Osteocyte (in vitro differentiated cells): ENCODE measurements around the gene TUNAR. TPM values are rescaled to one million over a fixed set of nuclear protein-coding genes. Genes with fewer than 3 reads are reported as not detected.
"Not testable (repeated sequence)": the region's sequence is repeated elsewhere in the genome, so short reads cannot be mapped to it uniquely, and the experiment has no call there.

Experiments
- DNase-seq: peaks from one replicate; pipeline ENCODE4 v3.0.0; 2021; ENCODE audit warnings: mixed read lengths; ENCODE audit not compliant: unreplicated experiment; ENCODE audit errors: extremely low spot score
- H3K27ac Mint-ChIP-seq: one replicate; pipeline ENCODE4 v1.8.0; 2021; ENCODE audit warnings: mild to moderate bottlenecking, mixed read lengths; ENCODE audit not compliant: unreplicated experiment
- H3K27me3 Mint-ChIP-seq: one replicate; pipeline ENCODE4 v1.8.0; 2021; ENCODE audit warnings: mixed read lengths; ENCODE audit not compliant: unreplicated experiment
- H3K36me3 Mint-ChIP-seq: one replicate; pipeline ENCODE4 v1.8.0; 2021; ENCODE audit warnings: mixed read lengths; ENCODE audit not compliant: unreplicated experiment
- H3K4me1 Mint-ChIP-seq: one replicate; pipeline ENCODE4 v1.8.0; 2021; ENCODE audit warnings: mixed read lengths; ENCODE audit not compliant: unreplicated experiment
- H3K4me3 Mint-ChIP-seq: one replicate; pipeline ENCODE4 v1.8.0; 2021; ENCODE audit warnings: mild to moderate bottlenecking, moderate library complexity, mixed read lengths; ENCODE audit not compliant: unreplicated experiment
- H3K9me3 Mint-ChIP-seq: one replicate; pipeline ENCODE4 v1.8.0; 2021; ENCODE audit warnings: mixed read lengths; ENCODE audit not compliant: unreplicated experiment
- CTCF ChIP-seq: fragments of 200-600 bp; sonication (generic); IDR thresholded peaks from 2 replicates; pipeline ENCODE4 v1.5.0; 2021; ENCODE audit warnings: antibody characterized with exemption, mild to moderate bottlenecking, moderate library complexity
- total RNA-seq: library from RNA; stranded (reverse); gene quantifications from 2 replicates; pipeline ENCODE4 v1.2.1, GENCODE V29; 2021

Gene TUNAR
- total RNA-seq, 1 donor from 2014 or later: 0.27 TPM

DNA sequence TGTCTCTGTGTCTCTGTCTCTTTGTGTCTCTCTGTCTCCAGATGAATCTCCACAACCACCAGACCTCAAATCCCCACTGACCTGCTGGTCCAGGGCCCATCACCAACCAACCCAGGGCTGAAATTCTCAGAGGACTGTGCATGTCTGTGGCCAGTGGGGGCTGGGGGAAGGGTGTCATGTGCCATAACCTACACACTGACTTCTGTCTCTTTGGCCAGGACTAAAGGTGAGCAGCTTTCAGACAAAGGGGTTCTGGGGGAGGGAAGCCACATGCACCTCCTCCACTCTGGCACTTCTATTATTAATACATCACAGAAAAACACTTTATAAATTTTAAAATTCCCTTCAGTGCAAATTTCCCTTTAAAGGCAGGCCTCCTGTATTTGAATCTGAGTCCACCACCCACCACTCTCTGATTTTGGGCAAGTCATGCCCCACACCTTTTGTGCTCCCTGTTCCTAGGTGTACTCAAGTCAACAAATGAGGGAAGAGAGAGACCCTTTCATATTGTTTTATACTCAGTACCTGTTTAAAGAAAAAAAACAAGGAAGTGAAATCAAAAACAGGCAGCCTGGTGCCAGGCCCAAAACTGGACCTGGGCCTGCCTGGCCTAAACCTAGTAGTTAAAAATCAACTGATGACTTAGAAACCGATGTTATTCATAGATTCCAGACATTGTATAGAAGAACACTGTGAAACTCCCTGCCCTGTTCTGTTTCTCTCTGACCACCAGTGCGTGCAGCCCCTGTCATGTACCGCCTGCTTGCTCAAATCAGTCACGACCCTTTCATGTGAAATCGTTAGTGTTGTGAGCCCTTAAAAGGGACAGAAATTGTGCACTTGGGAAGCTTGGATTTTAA is 80.2 kb downstream of the TUNAR start:
- TF ChIP-seq CTCF: no peak
- H3K36me3 Mint-ChIP-seq: no peaks in the 10 kb centered on the region
- H3K27me3 Mint-ChIP-seq: no peaks in the 10 kb centered on the region
- no peaks in the 10 kb centered on the region for H3K4me1 Mint-ChIP-seq
- H3K9me3 Mint-ChIP-seq: no peaks in the 10 kb centered on the region
- H3K27ac Mint-ChIP-seq: no peak overlapping the region
- no peak for DNase-seq
- H3K4me3 Mint-ChIP-seq: no peak overlapping the region

- no peaks in the 10 kb centered on the region for H3K9me3 Mint-ChIP-seq
- no peak overlapping the region for H3K4me3 Mint-ChIP-seq
- H3K27ac Mint-ChIP-seq: no peak overlapping the region
- no peak for TF ChIP-seq CTCF
- H3K36me3 Mint-ChIP-seq: no peaks in the 10 kb centered on the region
- no peaks in the 10 kb centered on the region for H3K4me1 Mint-ChIP-seq
- no peak for DNase-seq
- no peaks in the 10 kb centered on the region for H3K27me3 Mint-ChIP-seq
Measured at GRCh38 chr14:95958105-95958504, 81.5 kb downstream of the TUNAR start.

- no peak for TF ChIP-seq CTCF
- H3K4me1 Mint-ChIP-seq: no peaks in the 10 kb centered on the region
- no peak for DNase-seq
Measured at GRCh38 chr14:95959317-95959716, 82.7 kb downstream of the TUNAR start.

GRCh38 chr14:95961481-95961880 is 84.8 kb downstream of the TUNAR start:
- H3K27ac Mint-ChIP-seq: no peak overlapping the region
- H3K4me1 Mint-ChIP-seq: no peaks in the 10 kb centered on the region
- no peaks in the 10 kb centered on the region for H3K36me3 Mint-ChIP-seq
- DNase-seq: no peak
- H3K4me3 Mint-ChIP-seq: no peak overlapping the region
- TF ChIP-seq CTCF: no peak
- no peaks in the 10 kb centered on the region for H3K27me3 Mint-ChIP-seq
- H3K9me3 Mint-ChIP-seq: peaks cover 7% of the 10 kb centered on the region

More at GRCh38 chr14:95959317-95959716, 82.7 kb downstream of the TUNAR start:
- Mint-ChIP-seq H3K27ac (no peak overlapping the region), H3K9me3 (no peaks in the 10 kb centered on the region), H3K4me3 (no peak overlapping the region), H3K27me3 (no peaks in the 10 kb centered on the region), H3K36me3 (no peaks in the 10 kb centered on the region)

- no peak for TF ChIP-seq CTCF
- H3K4me3 Mint-ChIP-seq: no peak overlapping the region
- H3K36me3 Mint-ChIP-seq: no peaks in the 10 kb centered on the region
- peaks cover 7% of the 10 kb centered on the region for H3K27me3 Mint-ChIP-seq
- no peak overlapping the region for H3K27ac Mint-ChIP-seq
- no peak for DNase-seq
- peaks cover 7% of the 10 kb centered on the region for H3K9me3 Mint-ChIP-seq
- H3K4me1 Mint-ChIP-seq: no peaks in the 10 kb centered on the region
Measured at GRCh38 chr14:95964901-95965300, 88.3 kb downstream of the TUNAR start.

DNA sequence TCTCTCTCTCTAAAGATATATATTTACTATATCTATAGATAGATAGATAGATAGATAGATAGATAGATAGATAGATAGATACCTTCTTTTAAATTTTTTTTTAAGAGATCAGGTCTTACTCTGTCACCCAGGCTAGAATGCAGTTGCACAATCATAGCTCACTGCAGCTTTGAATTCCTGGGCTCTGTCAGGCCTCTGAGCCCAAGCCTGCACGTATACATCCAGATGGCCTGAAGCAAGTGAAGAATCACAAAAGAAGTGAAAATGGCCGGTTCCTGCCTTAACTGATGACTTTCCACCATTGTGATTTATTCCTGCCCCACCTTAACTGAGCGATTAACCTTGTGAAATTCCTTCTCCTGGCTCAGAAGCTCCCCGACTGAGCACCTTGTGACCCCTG is 91.4 kb downstream of the TUNAR start:
- not testable (repeated sequence) for H3K36me3 Mint-ChIP-seq, H3K4me1 Mint-ChIP-seq, H3K27me3 Mint-ChIP-seq, DNase-seq, H3K9me3 Mint-ChIP-seq, H3K4me3 Mint-ChIP-seq, H3K27ac Mint-ChIP-seq
